CD4-positive, alpha-beta T cell (primary cell): Measurements from ENCODE around the gene SAMD4A. TPM values are rescaled to one million over a fixed set of nuclear protein-coding genes. Genes with fewer than 3 reads are reported as not detected.

ENCODE experiments used
- ATAC-seq: fragments of 200-7000 bp; cut with Tn5 transposase; one replicate; pipeline ENCODE4 v1.10.0; 2022; ENCODE audit warnings: mild to moderate bottlenecking; ENCODE audit not compliant: poor library complexity
- CTCF ChIA-PET: fragments of 350-600 bp; sonication (Branson Sonifier 250); formaldehyde crosslinking; loops from one replicate; lab custom pipeline; 2021; ENCODE audit warnings: antibody characterized with exemption, inconsistent platforms; lab: Charles Lee
- POLR2A ChIA-PET: fragments of 350-600 bp; sonication (Branson Sonifier 250); formaldehyde crosslinking; loops from one replicate; lab custom pipeline; 2021; ENCODE audit warnings: antibody characterized with exemption, inconsistent platforms; lab: Charles Lee
- DNase-seq, 14 experiments: peaks; one replicate each; pipeline ENCODE4 v3.0.0-alpha.2; 2013 to 2020; ENCODE audit warnings: mixed read lengths in 2 of 14
- H3K27ac ChIP-seq, 2 donors: one replicate each; pipeline versions ENCODE4 v1.5.1 to v1.7.0; 2013; ENCODE audit warnings: low read length in 2 of 2, low read depth in 1 of 2, mild to moderate bottlenecking in 1 of 2
- H3K27me3 ChIP-seq, 2 experiments: 1 replicate in 1 of 2; 2 replicates in 1 of 2; pipeline versions ENCODE4 v1.6.1 to v1.7.0; 2013; ENCODE audit warnings: low read length in 2 of 2, control low read depth in 1 of 2, mild to moderate bottlenecking in 1 of 2, moderate library complexity in 1 of 2; ENCODE audit not compliant: insufficient read depth in 2 of 2, control insufficient read depth in 1 of 2
- H3K36me3 ChIP-seq: one replicate; pipeline ENCODE4 v1.6.1; 2013; ENCODE audit warnings: low read length, control low read depth; ENCODE audit not compliant: insufficient read depth
- H3K4me1 ChIP-seq: one replicate; pipeline ENCODE4 v1.6.1; 2013; ENCODE audit warnings: low read length, control low read depth; ENCODE audit not compliant: insufficient read depth
- H3K4me3 ChIP-seq: one replicate; pipeline ENCODE4 v1.5.1; 2013; ENCODE audit warnings: mild to moderate bottlenecking, low read length, moderate library complexity
- H3K9me3 ChIP-seq, 2 experiments: 1 replicate in 1 of 2; 2 replicates in 1 of 2; pipeline versions ENCODE4 v1.6.1 to v1.7.0; 2013; ENCODE audit warnings: low read length in 2 of 2, mild to moderate bottlenecking in 2 of 2, control low read depth in 1 of 2, moderate library complexity in 1 of 2; ENCODE audit not compliant: control insufficient read depth in 1 of 2, insufficient read depth in 1 of 2
- H3K27ac Mint-ChIP-seq: one replicate; pipeline ENCODE4 v1.8.0; 2020; ENCODE audit warnings: mixed read lengths
- H3K27me3 Mint-ChIP-seq: one replicate; pipeline ENCODE4 v1.8.0; 2021; ENCODE audit warnings: mixed read lengths
- H3K36me3 Mint-ChIP-seq: one replicate; pipeline ENCODE4 v1.8.0; 2021; ENCODE audit warnings: low read depth, mixed read lengths
- H3K4me1 Mint-ChIP-seq: one replicate; pipeline ENCODE4 v1.8.0; 2021; ENCODE audit warnings: low read depth, mixed read lengths
- H3K4me3 Mint-ChIP-seq: one replicate; pipeline ENCODE4 v1.8.0; 2020; ENCODE audit warnings: mild to moderate bottlenecking, mixed read lengths
- H3K9me3 Mint-ChIP-seq: one replicate; pipeline ENCODE4 v1.8.0; 2020; ENCODE audit warnings: mixed read lengths
- intact Hi-C, 2 experiments: fragments of 100-400 bp; cut with DNase I in 1 of 2; cut with micrococcal nuclease in 1 of 2; formaldehyde crosslinking; loops; one replicate each; pipeline versions ENCODE4 v1.15.1 to v1.9.0; 2023 to 2025; cut with DNase I, micrococcal nuclease
- polyA plus RNA-seq, 2 donors: library from polyadenylated mRNA; unstranded; fragments of 120-200 nt; gene quantifications; one replicate each; pipeline ENCODE4 v1.2.1, GENCODE V29; 2013
- total RNA-seq, 174 experiments: library from RNA in 2 of 174; stranded (reverse) in 2 of 174; gene quantifications; one replicate each; pipeline ENCODE4 v1.2.3 and lab custom pipeline; 2021 to 2026
- TF ChIP-seq, protein P1 (sequence below): fragments of 200-600 bp; IDR thresholded peaks from one replicate; pipeline ENCODE4 v1.8.0; 2022; ENCODE audit warnings: antibody characterized with exemption, mild to moderate bottlenecking

SAMD4A gene, protein sequence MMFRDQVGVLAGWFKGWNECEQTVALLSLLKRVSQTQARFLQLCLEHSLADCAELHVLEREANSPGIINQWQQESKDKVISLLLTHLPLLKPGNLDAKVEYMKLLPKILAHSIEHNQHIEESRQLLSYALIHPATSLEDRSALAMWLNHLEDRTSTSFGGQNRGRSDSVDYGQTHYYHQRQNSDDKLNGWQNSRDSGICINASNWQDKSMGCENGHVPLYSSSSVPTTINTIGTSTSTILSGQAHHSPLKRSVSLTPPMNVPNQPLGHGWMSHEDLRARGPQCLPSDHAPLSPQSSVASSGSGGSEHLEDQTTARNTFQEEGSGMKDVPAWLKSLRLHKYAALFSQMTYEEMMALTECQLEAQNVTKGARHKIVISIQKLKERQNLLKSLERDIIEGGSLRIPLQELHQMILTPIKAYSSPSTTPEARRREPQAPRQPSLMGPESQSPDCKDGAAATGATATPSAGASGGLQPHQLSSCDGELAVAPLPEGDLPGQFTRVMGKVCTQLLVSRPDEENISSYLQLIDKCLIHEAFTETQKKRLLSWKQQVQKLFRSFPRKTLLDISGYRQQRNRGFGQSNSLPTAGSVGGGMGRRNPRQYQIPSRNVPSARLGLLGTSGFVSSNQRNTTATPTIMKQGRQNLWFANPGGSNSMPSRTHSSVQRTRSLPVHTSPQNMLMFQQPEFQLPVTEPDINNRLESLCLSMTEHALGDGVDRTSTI
- total RNA-seq = 1 to 10 TPM; 1.9 to 2.3 TPM
- polyA plus RNA-seq (2013, experiment 1 of 2) = 0.76 TPM
- polyA plus RNA-seq (2013, experiment 2 of 2) = 1.9 TPM
- total RNA-seq (lab: John Stamatoyannopoulos, UW) = 0.70 to 146 (median 12.7) reads per million in 172 experiments

DNA sequence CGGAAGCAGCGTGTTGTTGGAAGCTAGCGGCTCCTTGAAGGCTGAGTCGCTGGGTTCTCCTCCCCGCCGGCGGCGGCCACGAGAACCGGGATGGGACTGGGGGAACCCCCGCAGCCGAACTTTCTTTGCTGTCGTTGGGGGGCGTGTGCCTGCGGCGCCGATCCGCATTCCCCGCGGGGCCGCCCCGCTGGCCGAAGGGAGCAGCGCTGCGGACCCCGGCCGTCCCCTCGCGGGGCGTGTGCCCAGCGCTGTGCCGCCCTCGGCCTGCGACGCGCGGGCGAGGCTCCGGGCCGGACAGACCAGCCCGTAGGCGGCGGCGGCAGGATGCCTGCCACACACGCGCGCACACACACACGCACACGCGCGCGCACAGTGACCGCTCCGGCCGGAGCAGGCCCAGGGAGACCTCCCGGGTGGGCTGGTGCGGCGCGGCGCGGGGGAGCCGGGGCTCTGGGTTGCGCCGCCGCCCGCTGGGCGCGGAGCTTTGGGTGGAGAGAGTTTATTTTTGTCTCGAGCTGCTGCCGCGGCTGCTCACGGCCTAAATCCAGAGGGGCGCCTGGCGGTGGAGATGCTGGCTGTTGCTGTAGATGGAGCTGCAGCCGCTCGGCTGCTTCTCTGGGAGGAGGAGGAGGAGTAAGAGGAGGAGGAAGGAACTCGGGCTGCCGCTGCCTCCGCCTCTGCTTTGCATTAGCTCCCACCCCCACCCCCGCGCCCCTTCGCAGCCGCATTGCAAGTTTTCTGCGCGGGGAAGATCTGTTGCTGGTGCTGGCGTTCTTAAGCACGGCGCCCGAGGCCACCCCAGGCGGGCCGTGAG is at the start of gene SAMD4A:
Gene SAMD4A (plus strand): TSS at position 719 of the 814 bp plus-strand sequence. CDS start 789 bp downstream, outside the sequence.
- peaks cover 6 to 12% of the 10 kb centered on the region in 2 experiments for H3K27me3 ChIP-seq

DNA sequence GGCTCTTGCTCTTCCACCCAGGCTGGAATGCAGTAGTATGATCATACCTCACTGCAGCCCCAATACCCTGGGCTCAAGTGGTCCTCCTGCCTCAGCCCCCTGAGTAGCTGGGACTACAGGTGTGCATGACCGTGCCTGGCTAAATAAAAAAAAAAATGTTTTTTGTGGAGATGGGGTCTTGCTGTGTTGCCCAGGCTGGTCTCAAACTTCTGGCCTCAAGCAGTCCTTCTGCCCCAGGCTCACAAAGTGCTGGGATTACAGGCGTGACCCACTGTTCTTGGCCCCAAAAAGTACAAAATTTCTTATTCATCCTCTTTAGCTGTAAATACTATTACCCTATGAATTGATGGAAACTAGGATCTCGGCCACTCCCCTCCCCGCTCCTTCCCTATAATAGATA is 42.5 kb upstream of the SAMD4A start:
- H3K36me3 ChIP-seq = peaks cover 36% of the 10 kb centered on the region
- no peaks in the 10 kb centered on the region for H3K27me3 ChIP-seq
- DNase-seq = no peak

More for the DNA sequence above, at the start of gene SAMD4A:
- peaks cover 15% of the 10 kb centered on the region for H3K4me1 Mint-ChIP-seq
- H3K4me3 Mint-ChIP-seq = peak within 1 kb of the TSS; percentile 96
- Histone ChIP-seq H3K27ac (peak within 1 kb of the TSS in 1 of 2 donors; percentile 41), H3K4me1 (peaks cover 29% of the 10 kb centered on the region), H3K9me3 (no peaks in the 10 kb centered on the region), H3K36me3 (no peaks in the 10 kb centered on the region), H3K4me3 (peak within 1 kb of the TSS; percentile 80)
- peaks cover 3% of the 10 kb centered on the region for H3K36me3 Mint-ChIP-seq
- peaks cover 29% of the 10 kb centered on the region for H3K27me3 Mint-ChIP-seq
- H3K9me3 Mint-ChIP-seq = no peaks in the 10 kb centered on the region
- CTCF ChIA-PET = interaction anchor here (1.0 to 8.9 kb wide), 5 partner anchors 57 to 208 kb away, joined by 3 to 104 read pairs (median 5); partner anchors contain the start of gene CGRRF1
- POLR2A ChIA-PET = interaction anchor here (0.6 to 4.0 kb wide), 14 partner anchors 8 to 1414 kb away, joined by 3 to 42 read pairs (median 6); partner anchors contain the start of genes CGRRF1, GCH1 and GMFB
- peak within 1 kb of the TSS; percentile 91 for H3K27ac Mint-ChIP-seq
- intact Hi-C loops = loop anchor here (1.0 to 10.0 kb wide), 8 partner anchors 61 to 598 kb away; partner anchors contain the start of genes GCH1 (in 2 of the 2), CDKN3 (in 1 of the 2) and GMFB (in 1 of the 2)
- TF ChIP-seq, protein P1, sequence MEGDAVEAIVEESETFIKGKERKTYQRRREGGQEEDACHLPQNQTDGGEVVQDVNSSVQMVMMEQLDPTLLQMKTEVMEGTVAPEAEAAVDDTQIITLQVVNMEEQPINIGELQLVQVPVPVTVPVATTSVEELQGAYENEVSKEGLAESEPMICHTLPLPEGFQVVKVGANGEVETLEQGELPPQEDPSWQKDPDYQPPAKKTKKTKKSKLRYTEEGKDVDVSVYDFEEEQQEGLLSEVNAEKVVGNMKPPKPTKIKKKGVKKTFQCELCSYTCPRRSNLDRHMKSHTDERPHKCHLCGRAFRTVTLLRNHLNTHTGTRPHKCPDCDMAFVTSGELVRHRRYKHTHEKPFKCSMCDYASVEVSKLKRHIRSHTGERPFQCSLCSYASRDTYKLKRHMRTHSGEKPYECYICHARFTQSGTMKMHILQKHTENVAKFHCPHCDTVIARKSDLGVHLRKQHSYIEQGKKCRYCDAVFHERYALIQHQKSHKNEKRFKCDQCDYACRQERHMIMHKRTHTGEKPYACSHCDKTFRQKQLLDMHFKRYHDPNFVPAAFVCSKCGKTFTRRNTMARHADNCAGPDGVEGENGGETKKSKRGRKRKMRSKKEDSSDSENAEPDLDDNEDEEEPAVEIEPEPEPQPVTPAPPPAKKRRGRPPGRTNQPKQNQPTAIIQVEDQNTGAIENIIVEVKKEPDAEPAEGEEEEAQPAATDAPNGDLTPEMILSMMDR = no peak
- ATAC-seq (peak; percentile 41), DNase-seq (peak; percentile 19 to 84 (median 55))

More for the DNA sequence above, 42.5 kb upstream of the SAMD4A start:
- ATAC-seq = no peak
- Histone ChIP-seq H3K4me1 (no peaks in the 10 kb centered on the region), H3K9me3 (no peaks in the 10 kb centered on the region), H3K4me3 (no peak overlapping the region), H3K27ac (no peak overlapping the region)
- Mint-ChIP-seq H3K4me3 (no peak overlapping the region), H3K36me3 (peaks cover 70% of the 10 kb centered on the region), H3K27me3 (no peaks in the 10 kb centered on the region), H3K4me1 (peaks cover 3% of the 10 kb centered on the region), H3K27ac (no peak overlapping the region), H3K9me3 (no peaks in the 10 kb centered on the region)
- TF ChIP-seq, protein P1 = no peak
- ChIA-PET CTCF (no interaction called here), POLR2A (no interaction called here)
- intact Hi-C loops = no loop called here
